ENCODE results near the gene NIPBL. TPM values are rescaled to one million over a fixed set of nuclear protein-coding genes. Genes with fewer than 3 reads are reported as not detected.

The NIPBL gene
- total RNA-seq, 1 experiment from 2014 or later: 69.5 TPM

DNA sequence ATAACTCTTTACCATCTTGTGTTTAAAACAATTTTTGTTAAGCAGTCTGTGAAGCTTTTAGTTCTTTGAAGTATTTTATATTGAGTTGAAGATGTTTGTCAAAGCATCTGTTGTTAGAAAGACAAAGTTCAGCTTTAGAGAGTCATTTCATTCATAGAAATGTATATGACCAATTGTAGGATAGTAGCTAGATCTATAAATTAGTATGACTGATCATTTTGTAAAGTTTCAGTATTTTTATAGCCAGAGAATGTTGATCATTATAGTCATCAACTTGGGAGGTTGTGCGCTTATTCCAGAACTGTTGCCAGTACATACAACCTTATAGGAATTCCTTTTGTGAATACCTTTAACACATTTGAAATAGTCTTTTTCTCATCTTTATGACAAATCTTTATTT, 5.2 kb downstream of the NIPBL start:
- POLR2A ChIA-PET (ENCODE audit: low non-redundant PET): no interaction called here
- no peak for TF ChIP-seq EZH2 (IDR thresholded peaks at IDR 0.05; ENCODE audit: borderline replicate concordance, low read depth, low read length, poor library complexity, severe bottlenecking)
- TF ChIP-seq, protein P1, sequence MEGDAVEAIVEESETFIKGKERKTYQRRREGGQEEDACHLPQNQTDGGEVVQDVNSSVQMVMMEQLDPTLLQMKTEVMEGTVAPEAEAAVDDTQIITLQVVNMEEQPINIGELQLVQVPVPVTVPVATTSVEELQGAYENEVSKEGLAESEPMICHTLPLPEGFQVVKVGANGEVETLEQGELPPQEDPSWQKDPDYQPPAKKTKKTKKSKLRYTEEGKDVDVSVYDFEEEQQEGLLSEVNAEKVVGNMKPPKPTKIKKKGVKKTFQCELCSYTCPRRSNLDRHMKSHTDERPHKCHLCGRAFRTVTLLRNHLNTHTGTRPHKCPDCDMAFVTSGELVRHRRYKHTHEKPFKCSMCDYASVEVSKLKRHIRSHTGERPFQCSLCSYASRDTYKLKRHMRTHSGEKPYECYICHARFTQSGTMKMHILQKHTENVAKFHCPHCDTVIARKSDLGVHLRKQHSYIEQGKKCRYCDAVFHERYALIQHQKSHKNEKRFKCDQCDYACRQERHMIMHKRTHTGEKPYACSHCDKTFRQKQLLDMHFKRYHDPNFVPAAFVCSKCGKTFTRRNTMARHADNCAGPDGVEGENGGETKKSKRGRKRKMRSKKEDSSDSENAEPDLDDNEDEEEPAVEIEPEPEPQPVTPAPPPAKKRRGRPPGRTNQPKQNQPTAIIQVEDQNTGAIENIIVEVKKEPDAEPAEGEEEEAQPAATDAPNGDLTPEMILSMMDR (conservative IDR thresholded peaks at IDR 0.05; ENCODE audit: low read depth, low read length): no peak

DNA sequence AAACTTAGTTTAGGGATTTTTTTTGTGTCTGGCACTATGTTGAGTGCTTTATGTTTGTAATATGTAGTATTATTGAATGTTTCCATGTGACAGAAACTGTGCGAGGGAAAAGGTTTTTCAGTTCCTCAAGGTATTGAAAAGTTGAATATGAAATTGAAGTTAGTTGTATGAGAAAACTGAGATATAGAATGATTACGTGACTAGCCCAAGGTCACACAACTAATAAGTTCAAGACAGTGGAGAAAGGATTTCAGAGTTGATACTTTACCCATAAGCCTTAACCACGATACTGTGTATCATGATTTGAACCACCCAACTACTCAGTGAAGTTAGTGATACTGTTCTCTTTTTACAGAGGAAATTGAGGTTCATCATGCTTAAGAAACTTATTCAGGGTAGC, 5.7 kb downstream of the NIPBL start:
- ChIA-PET CTCF (no interaction called here), POLR2A (ENCODE audit: low non-redundant PET) (no interaction called here)
- Histone ChIP-seq H3K9me3 (ENCODE audit: low read depth, low read length, poor library complexity, severe bottlenecking) (no peaks in the 10 kb centered on the region), H3K27me3 (replicated peaks; ENCODE audit: insufficient read depth, low read depth, low read length, poor library complexity) (no peaks in the 10 kb centered on the region), H3K27ac (ENCODE audit: low read depth, low read length, poor library complexity, severe bottlenecking) (no peak overlapping the region), H3K4me3 (ENCODE audit: low read depth, low read length, poor library complexity, severe bottlenecking) (no peak overlapping the region), H3K36me3 (ENCODE audit: insufficient read depth, low read length, poor library complexity, severe bottlenecking) (peaks cover 3% of the 10 kb centered on the region), H3K4me1 (ENCODE audit: insufficient read depth, low read length, poor library complexity, severe bottlenecking) (peaks cover 23% of the 10 kb centered on the region)
- no TSS peak for BruUV-seq (replicated peaks)
- TF ChIP-seq, protein P1 (conservative IDR thresholded peaks at IDR 0.05; ENCODE audit: low read depth, low read length): no peak
- no peak for TF ChIP-seq EZH2 (IDR thresholded peaks at IDR 0.05; ENCODE audit: borderline replicate concordance, low read depth, low read length, poor library complexity, severe bottlenecking)
- intact Hi-C loops (cut with micrococcal nuclease; ENCODE audit: unreplicated experiment): no loop called here
- DNase-seq (ENCODE audit: low spot score): no peak

More for the DNA sequence above, 5.2 kb downstream of the NIPBL start:
- H3K27me3 ChIP-seq (replicated peaks; ENCODE audit: insufficient read depth, low read depth, low read length, poor library complexity): no peaks in the 10 kb centered on the region
- no TSS peak for BruUV-seq (replicated peaks)
- DNase-seq (ENCODE audit: low spot score): no peak
- no peak overlapping the region for H3K27ac ChIP-seq (ENCODE audit: low read depth, low read length, poor library complexity, severe bottlenecking)
- intact Hi-C loops (cut with micrococcal nuclease; ENCODE audit: unreplicated experiment): no loop called here
- CTCF ChIA-PET: no interaction called here
- H3K4me1 ChIP-seq (ENCODE audit: insufficient read depth, low read length, poor library complexity, severe bottlenecking): peaks cover 23% of the 10 kb centered on the region
- no peak overlapping the region for H3K4me3 ChIP-seq (ENCODE audit: low read depth, low read length, poor library complexity, severe bottlenecking)
- H3K9me3 ChIP-seq (ENCODE audit: low read depth, low read length, poor library complexity, severe bottlenecking): no peaks in the 10 kb centered on the region
- H3K36me3 ChIP-seq (ENCODE audit: insufficient read depth, low read length, poor library complexity, severe bottlenecking): peaks cover 3% of the 10 kb centered on the region

DNA sequence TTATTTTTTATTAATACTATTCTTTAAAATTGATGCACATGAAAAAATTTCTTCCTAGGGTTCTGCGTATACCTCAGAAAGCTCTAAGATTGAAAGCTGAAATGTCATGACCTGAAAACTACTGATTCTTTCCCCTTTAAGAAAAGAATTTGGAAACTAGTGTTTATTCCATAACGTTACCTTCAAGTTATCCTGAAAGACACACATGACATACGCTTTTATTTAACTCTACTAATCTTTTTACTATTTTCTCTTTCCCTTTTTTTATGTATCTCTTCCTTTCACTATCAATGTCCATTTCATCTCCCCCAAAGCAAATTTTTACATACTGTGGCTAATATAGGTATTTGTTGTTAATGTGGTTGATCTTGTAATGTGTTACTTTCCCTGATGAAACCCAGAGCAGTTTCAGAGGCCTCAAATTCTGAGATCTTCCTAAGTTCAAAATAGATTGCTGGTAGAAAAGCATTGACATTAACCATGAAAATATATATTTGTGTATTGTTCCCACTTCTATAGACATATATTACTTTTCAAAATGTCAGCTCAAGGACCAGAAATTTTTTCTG, 7.4 kb downstream of the NIPBL start:
- Histone ChIP-seq H3K27ac (ENCODE audit: low read depth, low read length, poor library complexity, severe bottlenecking) (no peak overlapping the region), H3K4me3 (ENCODE audit: low read depth, low read length, poor library complexity, severe bottlenecking) (no peak overlapping the region), H3K27me3 (replicated peaks; ENCODE audit: insufficient read depth, low read depth, low read length, poor library complexity) (no peaks in the 10 kb centered on the region), H3K36me3 (ENCODE audit: insufficient read depth, low read length, poor library complexity, severe bottlenecking) (peaks cover 3% of the 10 kb centered on the region), H3K9me3 (ENCODE audit: low read depth, low read length, poor library complexity, severe bottlenecking) (no peaks in the 10 kb centered on the region), H3K4me1 (ENCODE audit: insufficient read depth, low read length, poor library complexity, severe bottlenecking) (peaks cover 23% of the 10 kb centered on the region)
- ChIA-PET CTCF (no interaction called here), POLR2A (ENCODE audit: low non-redundant PET) (no interaction called here)
- intact Hi-C loops (cut with micrococcal nuclease; ENCODE audit: unreplicated experiment): no loop called here
- BruUV-seq (replicated peaks): no TSS peak
- TF ChIP-seq, protein P1 (conservative IDR thresholded peaks at IDR 0.05; ENCODE audit: low read depth, low read length): no peak
- no peak for TF ChIP-seq EZH2 (IDR thresholded peaks at IDR 0.05; ENCODE audit: borderline replicate concordance, low read depth, low read length, poor library complexity, severe bottlenecking)
- no peak for DNase-seq (ENCODE audit: low spot score)
